ENCODE measurements around the gene GPR132.
"Not testable (repeated sequence)": the region's sequence is repeated elsewhere in the genome, so short reads cannot be mapped to it uniquely, and the experiment has no call there.

Gene GPR132

GRCh38 chr14:105074601-105075053 lies 9.4 kb upstream of the GPR132 start:
- DNase-seq, result peak; percentile 80

- DNase-seq, result no peak
Measured at GRCh38 chr14:105073720-105074600, 8.7 kb upstream of the GPR132 start.

- DNase-seq, result no peak
Measured at GRCh38 chr14:105072892-105073719, 7.9 kb upstream of the GPR132 start.

- DNase-seq, result no peak
Measured at GRCh38 chr14:105072381-105072861, 7.2 kb upstream of the GPR132 start.

GRCh38 chr14:105071942-105072341 lies 6.7 kb upstream of the GPR132 start:
- DNase-seq, result no peak

DNA sequence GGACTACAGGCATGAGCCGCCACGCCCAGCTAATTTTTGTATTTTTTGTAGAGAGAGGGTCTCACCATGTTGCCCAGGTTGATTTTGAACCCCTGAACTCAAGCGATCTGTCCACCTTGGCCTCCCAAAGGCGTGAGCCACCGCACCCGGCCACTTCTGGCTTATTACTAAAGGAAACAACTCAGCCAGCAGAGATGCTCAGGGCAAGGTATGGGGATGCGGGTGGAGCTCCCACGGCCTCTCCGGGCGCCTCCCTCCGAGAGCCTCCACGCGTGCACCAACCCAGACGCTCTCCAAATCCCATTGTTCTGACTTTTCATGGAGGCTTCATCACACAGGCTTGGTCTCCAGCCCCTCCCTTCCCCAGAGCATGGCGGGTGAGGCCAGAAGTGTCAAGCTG lies 6.1 kb upstream of the GPR132 start:
- DNase-seq, result no peak

DNA sequence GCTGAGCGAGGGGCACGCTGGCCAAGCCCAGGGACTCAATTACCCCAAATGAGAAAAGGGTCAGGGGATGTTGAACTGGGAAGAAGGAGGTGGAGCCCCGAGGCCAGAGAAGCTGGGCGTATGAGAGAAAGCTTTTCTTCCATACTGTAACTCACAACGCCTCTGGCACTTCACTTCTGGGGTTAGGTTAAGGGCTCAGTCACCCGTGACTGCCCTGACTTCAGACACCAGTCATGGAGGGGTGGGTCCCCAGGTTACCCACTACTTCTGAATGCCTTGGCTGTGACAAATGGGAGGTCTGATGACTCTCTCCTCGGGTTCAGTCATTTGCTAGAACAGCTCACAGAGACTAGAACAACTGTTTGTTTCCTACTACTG lies 5.5 kb upstream of the GPR132 start:
- DNase-seq, result no peak

DNA sequence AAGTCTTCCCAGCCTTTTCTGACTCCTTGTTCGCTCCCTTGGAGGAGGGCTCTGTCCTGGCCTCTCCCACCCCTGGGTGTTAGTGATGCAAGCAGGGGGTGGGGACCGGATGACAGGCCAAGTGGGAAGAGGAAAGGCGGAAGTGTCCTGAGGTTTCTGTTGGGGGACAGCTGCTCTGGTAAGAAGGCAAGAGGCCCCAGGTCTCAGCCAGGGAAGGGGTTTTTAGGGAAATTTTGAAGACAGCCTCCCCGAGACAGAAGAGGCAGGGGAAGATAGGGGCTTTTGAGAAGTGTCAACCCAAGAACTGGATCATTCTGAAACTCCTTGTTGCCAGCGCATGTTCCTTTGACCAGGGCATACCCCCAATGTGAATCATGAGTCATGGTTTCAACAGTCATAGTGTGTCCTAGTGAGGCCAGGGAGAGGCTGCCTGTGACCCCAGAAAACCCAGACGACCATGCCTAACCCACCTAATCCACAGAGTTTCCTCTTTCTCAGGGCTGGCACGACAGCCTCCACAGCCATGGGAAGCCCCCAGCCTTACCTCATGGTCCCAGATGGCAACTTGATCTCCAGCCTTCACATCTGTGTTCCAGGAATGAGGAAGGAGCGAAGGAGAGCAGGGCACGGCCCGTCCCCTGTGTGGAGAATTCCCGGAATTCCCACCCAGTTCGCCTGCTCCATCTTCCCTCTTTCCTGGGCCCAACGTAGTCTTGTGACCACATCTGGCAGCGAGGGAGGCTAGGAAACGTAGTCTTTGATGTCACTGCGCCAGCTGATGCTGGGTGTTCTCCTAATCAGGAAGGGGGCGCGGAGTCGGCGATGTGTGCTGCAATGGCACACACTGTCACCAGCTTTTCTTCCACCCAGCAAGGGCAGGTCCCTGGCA lies 4.9 kb upstream of the GPR132 start:
- DNase-seq, result no peak

DNA sequence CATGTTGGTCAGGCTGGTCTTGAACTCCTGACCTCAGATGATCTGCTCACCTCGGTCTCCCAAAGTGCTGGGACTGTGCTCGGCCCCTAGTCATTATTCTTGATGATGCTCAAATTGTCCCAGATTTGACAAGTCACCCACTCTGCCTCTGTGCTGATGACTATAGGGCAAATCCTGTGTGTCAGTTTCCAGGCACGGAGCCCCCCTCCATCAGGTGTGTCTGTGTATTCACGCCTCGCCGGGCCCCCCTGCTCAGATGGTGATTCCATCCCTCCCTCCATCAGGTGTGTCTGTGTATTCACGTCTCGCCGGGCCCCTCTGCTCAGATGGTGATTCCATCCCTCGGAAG lies 4.3 kb upstream of the GPR132 start:
- DNase-seq, result no peak

GRCh38 chr14:105068818-105069217 lies 3.6 kb upstream of the GPR132 start:
- no peak for DNase-seq

DNA sequence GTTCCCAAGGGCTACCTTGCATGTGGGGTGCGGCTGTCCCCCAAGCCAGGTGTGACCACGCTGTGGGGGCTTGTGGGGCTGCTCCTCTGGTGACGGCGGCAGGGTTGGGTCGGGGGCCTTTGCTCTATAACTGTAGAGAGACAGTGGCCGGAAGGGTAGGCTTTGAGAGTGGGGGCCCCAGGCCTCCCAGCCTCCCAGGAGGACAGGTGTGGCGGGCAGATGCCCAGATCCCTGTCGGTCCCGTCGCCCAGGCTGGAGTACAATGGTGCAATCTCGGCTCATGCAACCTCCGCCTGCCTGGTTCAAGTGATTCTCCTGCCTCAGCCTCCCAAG lies 2.7 kb upstream of the GPR132 start:
- DNase-seq, result no peak

- no peak for DNase-seq
Measured at GRCh38 chr14:105067140-105067968, 2.1 kb upstream of the GPR132 start.

DNA sequence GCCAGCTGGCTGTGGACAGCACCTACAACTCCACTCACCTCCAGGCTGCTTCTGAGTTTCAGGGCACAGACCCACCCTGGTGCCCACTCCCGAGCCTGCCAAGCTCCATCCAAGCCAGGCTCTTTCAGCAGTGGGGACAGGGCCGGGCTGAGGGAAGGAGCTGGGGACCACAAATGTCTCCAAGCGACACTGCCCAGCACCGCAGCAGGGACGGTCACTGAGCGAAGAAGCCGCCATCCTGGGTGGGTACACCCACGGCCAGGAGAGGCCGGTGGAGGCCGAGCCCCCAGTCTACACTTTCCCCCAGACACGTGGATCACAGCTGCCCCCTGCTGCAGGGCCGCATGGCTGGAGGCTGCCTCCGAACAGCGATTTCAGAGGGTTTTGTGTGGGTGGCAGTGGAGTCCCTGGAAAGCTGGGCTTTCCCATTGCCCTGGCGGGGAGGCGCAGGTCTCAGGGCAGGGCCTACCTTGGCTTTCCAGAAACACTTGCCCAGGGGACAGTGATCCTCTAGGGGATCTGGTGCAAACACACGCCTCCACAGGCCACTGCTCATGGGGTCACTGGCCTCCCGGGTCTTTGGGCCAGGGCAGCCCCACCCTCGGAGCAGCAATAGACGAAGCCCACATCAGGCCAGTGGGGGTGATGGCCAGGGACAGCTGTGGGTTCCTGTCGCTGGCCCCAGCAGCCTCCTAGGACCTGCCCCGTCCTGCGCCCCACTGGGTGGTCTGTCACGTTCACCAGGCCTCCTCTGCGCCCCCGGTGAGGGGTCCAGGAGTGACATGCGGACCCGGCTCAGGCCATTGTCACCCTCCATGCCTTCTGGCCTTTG lies 1.2 kb upstream of the GPR132 start:
- DNase-seq, result no peak

- DNase-seq, result no peak
Measured at GRCh38 chr14:105064721-105065143, 498 bp downstream of the GPR132 start.

GRCh38 chr14:105064001-105064400 lies 1.2 kb downstream of the GPR132 start:
- DNase-seq, result no peak

DNA sequence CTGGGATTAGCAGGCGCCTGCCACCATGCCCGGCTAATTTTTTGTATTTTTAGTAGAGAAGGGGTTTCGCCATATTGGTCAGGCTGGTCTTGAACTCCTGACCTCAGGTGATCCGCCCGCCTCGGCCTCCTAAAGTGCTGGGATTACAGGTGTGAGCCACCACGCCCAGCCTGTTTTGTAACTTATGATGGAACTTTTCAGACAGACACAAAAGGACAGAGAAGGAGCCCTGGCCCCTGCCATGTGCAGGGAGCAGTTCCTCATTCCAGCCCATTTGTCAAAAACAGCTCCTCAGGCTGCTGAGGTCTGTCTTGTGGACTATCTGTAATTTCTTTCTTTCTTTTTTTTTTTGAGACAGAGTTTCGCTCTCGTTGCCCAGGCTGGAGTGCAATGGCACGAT lies 1.7 kb downstream of the GPR132 start:
- not testable (repeated sequence) for DNase-seq

GRCh38 chr14:105063056-105063455 lies 2.2 kb downstream of the GPR132 start:
- DNase-seq, result no peak

DNA sequence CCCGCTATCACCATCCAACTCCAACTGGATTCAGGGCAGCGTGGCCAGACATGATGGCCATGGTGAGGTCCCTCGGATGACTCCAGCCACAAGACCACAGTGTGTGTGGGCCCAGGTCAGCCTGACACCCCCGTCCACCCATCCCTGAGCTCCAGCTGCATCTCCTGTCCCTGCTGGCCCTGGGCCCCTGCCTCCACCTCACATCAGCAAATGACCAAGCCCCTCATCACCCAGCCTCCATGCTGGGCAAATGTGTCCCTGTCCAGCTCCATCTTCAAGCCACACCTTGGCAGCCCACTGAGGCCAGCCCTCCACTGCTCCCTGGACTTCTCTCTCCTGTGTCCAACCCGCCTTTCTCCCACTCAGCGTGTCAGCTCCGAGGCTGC lies 3.2 kb downstream of the GPR132 start:
- DNase-seq, result no peak

DNA sequence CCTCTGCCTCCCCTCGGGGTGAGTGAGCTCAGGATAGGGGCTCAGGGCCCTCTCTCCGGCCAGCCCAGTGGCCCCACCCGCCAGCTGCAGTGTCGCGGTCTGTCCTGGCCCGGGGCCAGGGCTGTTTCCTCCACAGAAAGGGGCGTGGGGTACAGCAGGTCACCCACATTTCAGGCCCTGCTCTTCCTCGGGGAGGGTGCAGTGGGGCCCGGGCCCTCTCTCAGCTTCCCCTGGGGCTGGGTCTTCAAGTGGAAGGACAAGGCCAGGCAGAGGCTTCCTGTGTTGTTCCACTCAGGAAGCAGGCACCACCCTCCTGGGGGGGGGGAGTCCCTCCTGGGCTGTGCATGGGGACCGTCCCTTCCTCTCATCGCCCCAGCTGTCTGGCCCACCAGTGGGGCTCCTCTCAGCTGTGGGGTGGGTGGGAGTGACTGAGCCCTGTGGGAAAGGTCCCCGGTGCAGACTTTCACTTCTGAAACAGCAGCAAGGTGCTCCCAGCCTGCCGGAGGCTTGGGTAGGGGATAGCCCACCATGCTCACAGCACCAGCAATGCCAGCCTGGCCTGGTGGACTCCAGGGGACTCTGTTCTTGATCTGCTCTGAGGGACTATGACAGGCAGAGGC lies 3.7 kb downstream of the GPR132 start:
- no peak for DNase-seq

- DNase-seq, result no peak
Measured at GRCh38 chr14:105060751-105061427, 4.3 kb downstream of the GPR132 start.
